Activated CD4-positive, alpha-beta T cell treated with anti-CD3 and anti-CD28 coated beads for 1 hour (primary cell): ENCODE data around the gene GNB5.
"Not testable (repeated sequence)": the region's sequence is repeated elsewhere in the genome, so short reads cannot be mapped to it uniquely, and the experiment has no call there.

Source experiments
- DNase-seq: peaks from one replicate; pipeline ENCODE4 v3.0.0-alpha.2; 2020

Gene GNB5

GRCh38 chr15:52109559-52110451 lies 81.4 kb downstream of the GNB5 start:
- DNase-seq: no peak

- no peak for DNase-seq
These were observed 84.0 kb downstream of the GNB5 start for GRCh38 chr15:52107238-52107637.

GRCh38 chr15:52106641-52107040 lies 84.6 kb downstream of the GNB5 start:
- DNase-seq: no peak

GRCh38 chr15:52105846-52106245 lies 85.3 kb downstream of the GNB5 start:
- no peak for DNase-seq

GRCh38 chr15:52104532-52105004 lies 86.6 kb downstream of the GNB5 start:
- no peak for DNase-seq

- DNase-seq: no peak
These were observed 87.7 kb downstream of the GNB5 start for GRCh38 chr15:52103217-52104207.

- no peak for DNase-seq
These were observed 88.7 kb downstream of the GNB5 start for GRCh38 chr15:52102463-52102862.

GRCh38 chr15:52101542-52102323 lies 89.5 kb downstream of the GNB5 start:
- no peak for DNase-seq

- no peak for DNase-seq
These were observed 90.3 kb downstream of the GNB5 start for GRCh38 chr15:52100807-52101442.

GRCh38 chr15:52099651-52100272 lies 91.4 kb downstream of the GNB5 start:
- DNase-seq: no peak

GRCh38 chr15:52098323-52098722 lies 92.9 kb downstream of the GNB5 start:
- no peak for DNase-seq

GRCh38 chr15:52097180-52097579 lies 94.0 kb downstream of the GNB5 start:
- DNase-seq: no peak

GRCh38 chr15:52096536-52096935 lies 94.7 kb downstream of the GNB5 start:
- DNase-seq: not testable (repeated sequence)

- no peak for DNase-seq
These were observed 95.5 kb downstream of the GNB5 start for GRCh38 chr15:52095597-52096262.

- no peak for DNase-seq
These were observed 96.2 kb downstream of the GNB5 start for GRCh38 chr15:52094811-52095584.

GRCh38 chr15:52093539-52094510 lies 97.4 kb downstream of the GNB5 start:
- no peak for DNase-seq

- DNase-seq: no peak
These were observed 98.0 kb downstream of the GNB5 start for GRCh38 chr15:52093167-52093538.

- no peak for DNase-seq
These were observed 101.0 kb downstream of the GNB5 start for GRCh38 chr15:52090193-52090592.
